GM12878 (cell line): ENCODE data around the gene ERC1. TPM values are rescaled to one million over a fixed set of nuclear protein-coding genes. Genes with fewer than 3 reads are reported as not detected.
"Not testable (repeated sequence)": the region's sequence is repeated elsewhere in the genome, so short reads cannot be mapped to it uniquely, and the experiment has no call there.

ENCODE experiments used
- ATAC-seq: fragments of 200-7000 bp; cut with Tn5 transposase; 3 replicates; pipeline ENCODE4 v1.9.1; 2020; ENCODE audit warnings: mild to moderate bottlenecking, moderate library complexity
- BruUV-seq: library from RNA; stranded (reverse); fragments of 400-500 nt; replicated peaks from 2 replicates; lab custom pipeline; 2021; lab: Mats Ljungman, UMichigan
- CTCF ChIA-PET: fragments of 300-600 bp; sonication (Branson Sonifier 250); formaldehyde crosslinking; extraction: SDS; loops from one replicate; lab custom pipeline; 2021; ENCODE audit warnings: inconsistent platforms; lab: Yijun Ruan, JAX
- POLR2A ChIA-PET: fragments of 350-600 bp; formaldehyde crosslinking; extraction: SDS; loops from one replicate; lab custom pipeline; 2021; ENCODE audit warnings: inconsistent platforms; lab: Charles Lee
- RAD21 ChIA-PET: fragments of 300-600 bp; sonication (Branson Sonifier 250); formaldehyde crosslinking; loops from one replicate; lab custom pipeline; 2023; ENCODE audit warnings: antibody characterized with exemption; ENCODE audit not compliant: unreplicated experiment; lab: Charles Lee
- SMC1A ChIA-PET: fragments of 300-600 bp; sonication (Branson Sonifier 250); formaldehyde crosslinking; loops from one replicate; lab custom pipeline; 2023; ENCODE audit not compliant: unreplicated experiment, uncharacterized antibody; lab: Charles Lee
- DNase-seq: peaks from one replicate; pipeline ENCODE4 v3.0.0-alpha.2; 2011; ENCODE audit warnings: low read depth, low spot score
- FAIRE-seq: peaks from 3 replicates; lab custom pipeline; 2011; peaks lifted over from hg19 to GRCh38; lab: Jason Lieb, UNC
- H2AFZ ChIP-seq: 2 replicates; pipeline ENCODE4 v1.6.0; 2011; ENCODE audit warnings: low read depth, low read length, control low read depth; ENCODE audit not compliant: control insufficient read depth
- H3K27ac ChIP-seq: 2 replicates; pipeline ENCODE4 v1.5.1; 2011; ENCODE audit warnings: control low read depth; ENCODE audit not compliant: control insufficient read depth, insufficient read depth
- H3K27me3 ChIP-seq, 2 experiments: replicated peaks in 1 of 2; 2 replicates each; pipeline versions ENCODE4 v1.6.0 to v1.6.1; 2011; ENCODE audit warnings: low read length in 1 of 2; ENCODE audit not compliant: control insufficient read depth in 2 of 2, insufficient read depth in 2 of 2
- H3K36me3 ChIP-seq, 2 experiments: 2 replicates each; pipeline ENCODE4 v1.5.1; 2011; ENCODE audit warnings: low read length in 1 of 2; ENCODE audit not compliant: control insufficient read depth in 2 of 2, insufficient read depth in 2 of 2
- H3K4me1 ChIP-seq: 2 replicates; pipeline ENCODE4 v1.6.1; 2011; ENCODE audit warnings: mild to moderate bottlenecking, low read length, moderate library complexity, mixed read lengths; ENCODE audit not compliant: control insufficient read depth, insufficient read depth
- H3K4me2 ChIP-seq: 2 replicates; pipeline ENCODE4 v1.6.0; 2011; ENCODE audit warnings: control low read depth; ENCODE audit not compliant: control insufficient read depth, insufficient read depth
- H3K4me3 ChIP-seq: fragments of 200-600 bp; sonication (generic); 2 replicates; pipeline ENCODE4 v1.5.1; 2016
- H3K79me2 ChIP-seq: 2 replicates; pipeline ENCODE4 v1.6.0; 2011; ENCODE audit warnings: low read length; ENCODE audit not compliant: control insufficient read depth, insufficient read depth
- H3K9ac ChIP-seq: 2 replicates; pipeline ENCODE4 v1.8.0; 2011; ENCODE audit warnings: low read length, control low read depth, mixed read lengths; ENCODE audit not compliant: control insufficient read depth, insufficient read depth
- H3K9me3 ChIP-seq: replicated peaks from 3 replicates; pipeline ENCODE4 v1.5.1; 2011; ENCODE audit warnings: mild to moderate bottlenecking, low read length; ENCODE audit not compliant: control insufficient read depth, insufficient read depth
- H4K20me1 ChIP-seq: 2 replicates; pipeline ENCODE4 v1.6.0; 2011; ENCODE audit not compliant: control insufficient read depth, insufficient read depth
- IKZF1 ChIP-seq: fragments of 450-650 bp; conservative IDR thresholded peaks from 2 replicates; pipeline ENCODE4 v1.6.1; 2017; ENCODE audit warnings: antibody characterized with exemption, mild to moderate bottlenecking
- MYB ChIP-seq: fragments of 150-350 bp; IDR thresholded peaks from 2 replicates; pipeline ENCODE4 v1.6.1; 2014; ENCODE audit warnings: mild to moderate bottlenecking, low read depth, low read length, borderline replicate concordance
- NFIC ChIP-seq: IDR thresholded peaks from 2 replicates; pipeline ENCODE4 v1.6.1; 2012; ENCODE audit warnings: low read depth, mild to moderate bottlenecking, inconsistent platforms, low read length, moderate library complexity
- SMAD1 ChIP-seq: fragments of 450-650 bp; IDR thresholded peaks from 2 replicates; pipeline ENCODE4 v1.6.1; 2018; ENCODE audit warnings: mild to moderate bottlenecking, low read depth; ENCODE audit not compliant: partially characterized antibody
- WGBS: methylation state at CpG from one replicate; pipeline ENCODE4 v1.1.6; 2016; ENCODE audit warnings: low lambda C conversion rate; ENCODE audit not compliant: insufficient replicate concordance, insufficient coverage; ENCODE audit errors: missing lambda C conversion rate; 5-methylcytosine and 5-hydroxymethylcytosine counted together
- in situ Hi-C: fragments of 300-500 bp; cut with MboI; formaldehyde crosslinking; loops from 9 replicates; pipeline ENCODE4 v1.14.3; 2018; ENCODE audit warnings: mixed read lengths
- intact Hi-C: fragments of 100-400 bp; cut with micrococcal nuclease; formaldehyde crosslinking; loops from one replicate; pipeline ENCODE4 v1.14.2; 2022; ENCODE audit not compliant: unreplicated experiment
- polyA plus RNA-seq, 11 experiments: library from polyadenylated mRNA; depleted of rRNA in 4 of 11; unstranded in 6 of 11; stranded (reverse) in 5 of 11; fragments of >200 nt; fragmentation: Nextera tagmentation in 4 of 11; fragmentation: Illumina TruSeq in 1 of 11; extraction: Ambion mirVana in 4 of 11; extraction: Trizol in 1 of 11; gene quantifications; 1 replicate in 1 of 11; 2 replicates in 10 of 11; pipeline versions ENCODE4 v1.2.1 to v1.2.3, GENCODE V29; 2011 to 2016; ENCODE audit warnings: inconsistent platforms in 2 of 11, missing spikeins in 2 of 11, low read depth in 1 of 11
- total RNA-seq, 4 experiments: library from RNA; depleted of rRNA in 3 of 4; stranded (reverse); fragments of >200 nt in 3 of 4; fragmentation: Illumina TruSeq in 1 of 4; extraction: Trizol in 1 of 4; gene quantifications; 2 replicates each; pipeline versions ENCODE4 v1.2.1 to v1.2.3, GENCODE V29; 2013 to 2021
- TF ChIP-seq, protein P1 (sequence below): fragments of 450-650 bp; conservative IDR thresholded peaks from 2 replicates; pipeline ENCODE4 v1.6.1; 2017; ENCODE audit warnings: mild to moderate bottlenecking, moderate library complexity
- TF ChIP-seq, protein P2 (sequence below): fragments of 450-650 bp; IDR thresholded peaks from 2 replicates; pipeline ENCODE4 v1.6.1; 2017; ENCODE audit warnings: mild to moderate bottlenecking

The ERC1 gene
- total and polyA plus RNA-seq, 10 of the 15 experiments (the other 5 are each of a cell fraction or from before 2014, with no cell fraction given): 0.75 to 8.0 (median 5.0) TPM

DNA sequence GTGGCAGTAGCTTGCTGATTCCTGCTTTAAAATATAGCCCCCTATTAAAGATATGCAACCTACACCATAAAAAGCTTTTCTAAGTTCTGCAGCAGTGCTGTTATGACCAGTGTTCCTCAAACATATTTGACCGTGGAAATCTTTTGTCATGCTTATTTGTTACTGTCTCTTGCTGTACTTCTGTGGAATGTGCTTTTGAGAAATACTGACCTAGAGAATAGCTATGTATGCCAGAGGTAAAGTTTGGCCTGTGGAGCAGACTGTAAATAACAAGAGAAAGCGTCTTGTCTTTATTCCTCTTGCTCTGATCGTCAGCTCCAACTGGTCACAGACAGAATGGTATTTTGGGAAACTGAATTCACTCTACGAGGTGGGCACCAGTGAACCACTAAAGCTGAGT lies 364.4 kb downstream of the ERC1 start (continued):
- TF ChIP-seq MYB: no peak

DNA sequence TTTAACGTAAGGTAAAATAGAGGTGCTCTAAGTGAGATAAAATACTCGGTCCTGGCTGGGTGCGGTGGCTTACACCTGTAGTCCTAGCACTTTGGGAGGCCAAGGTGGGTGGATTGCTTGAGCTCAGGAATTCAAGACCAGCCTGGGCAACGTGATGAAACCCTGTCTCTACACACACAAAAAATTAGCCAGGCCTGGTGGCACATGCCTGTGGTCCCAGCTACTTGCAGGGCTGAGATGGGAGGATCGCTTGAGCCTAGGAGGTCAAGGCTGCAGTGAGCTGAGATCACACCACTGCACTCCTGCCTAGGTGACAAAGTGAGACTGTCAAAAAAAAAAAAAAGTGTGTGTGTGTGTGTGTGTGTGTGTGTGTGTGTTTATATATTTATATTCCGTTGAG lies 364.8 kb downstream of the ERC1 start:
- ChIA-PET CTCF (interaction anchor here (0.5 to 1.5 kb wide), 4 partner anchors 13 to 1500 kb away, joined by 3 to 8 read pairs (median 4); no protein-coding TSS in a partner anchor), SMC1A (interaction anchor here (0.8 to 3.0 kb wide), 6 partner anchors 11 to 238 kb away, joined by 3 to 10 read pairs (median 3); no protein-coding TSS in a partner anchor)

DNA sequence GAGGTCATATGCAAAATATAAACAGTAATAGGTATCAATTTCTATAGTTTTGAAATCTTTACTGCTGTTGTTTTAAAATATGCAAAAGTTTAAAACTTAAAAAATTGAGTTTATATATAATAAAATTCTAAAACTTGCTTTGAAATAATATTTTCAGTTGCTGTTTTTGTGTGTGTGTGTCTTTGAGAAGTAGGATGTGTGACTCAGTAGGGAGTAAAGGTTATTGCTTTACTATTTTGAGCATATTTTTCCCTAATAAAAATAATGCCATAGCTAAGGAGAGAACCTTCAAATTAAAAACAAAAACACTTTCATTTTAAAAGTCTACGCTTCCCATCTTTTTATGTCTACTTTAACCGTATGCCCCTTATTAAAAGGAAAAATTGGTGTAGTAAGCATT lies 365.3 kb downstream of the ERC1 start:
- Histone ChIP-seq H3K4me3 (no peak overlapping the region), H3K9me3 (no peaks in the 10 kb centered on the region), H3K36me3 (no peaks in the 10 kb centered on the region), H2AFZ (no peak overlapping the region), H3K4me1 (no peaks in the 10 kb centered on the region), H3K79me2 (no peaks in the 10 kb centered on the region), H3K9ac (no peak overlapping the region), H3K27me3 (no peaks in the 10 kb centered on the region), H4K20me1 (no peaks in the 10 kb centered on the region), H3K27ac (no peak overlapping the region), H3K4me2 (no peak overlapping the region)
- ChIA-PET CTCF (interaction anchor here (0.7 to 1.5 kb wide), 4 partner anchors 10 to 238 kb away, joined by 3 to 8 read pairs (median 4); no protein-coding TSS in a partner anchor), POLR2A (no interaction called here), RAD21 (interaction anchor here (1.7 kb wide), 1 partner anchor 238 kb away, joined by 7 read pairs; no protein-coding TSS in a partner anchor), SMC1A (interaction anchor here (0.8 to 3.0 kb wide), 4 partner anchors 11 to 238 kb away, joined by 3 to 10 read pairs (median 4); no protein-coding TSS in a partner anchor)
- no peak for FAIRE-seq
- no TSS peak for BruUV-seq
- WGBS: 82% methylated on average over 2 of the region's 2 CpGs
- no peak for ATAC-seq
- no peak for TF ChIP-seq SMAD1
- TF ChIP-seq, protein P1, sequence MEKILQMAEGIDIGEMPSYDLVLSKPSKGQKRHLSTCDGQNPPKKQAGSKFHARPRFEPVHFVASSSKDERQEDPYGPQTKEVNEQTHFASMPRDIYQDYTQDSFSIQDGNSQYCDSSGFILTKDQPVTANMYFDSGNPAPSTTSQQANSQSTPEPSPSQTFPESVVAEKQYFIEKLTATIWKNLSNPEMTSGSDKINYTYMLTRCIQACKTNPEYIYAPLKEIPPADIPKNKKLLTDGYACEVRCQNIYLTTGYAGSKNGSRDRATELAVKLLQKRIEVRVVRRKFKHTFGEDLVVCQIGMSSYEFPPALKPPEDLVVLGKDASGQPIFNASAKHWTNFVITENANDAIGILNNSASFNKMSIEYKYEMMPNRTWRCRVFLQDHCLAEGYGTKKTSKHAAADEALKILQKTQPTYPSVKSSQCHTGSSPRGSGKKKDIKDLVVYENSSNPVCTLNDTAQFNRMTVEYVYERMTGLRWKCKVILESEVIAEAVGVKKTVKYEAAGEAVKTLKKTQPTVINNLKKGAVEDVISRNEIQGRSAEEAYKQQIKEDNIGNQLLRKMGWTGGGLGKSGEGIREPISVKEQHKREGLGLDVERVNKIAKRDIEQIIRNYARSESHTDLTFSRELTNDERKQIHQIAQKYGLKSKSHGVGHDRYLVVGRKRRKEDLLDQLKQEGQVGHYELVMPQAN: no peak
- TF ChIP-seq, protein P2, sequence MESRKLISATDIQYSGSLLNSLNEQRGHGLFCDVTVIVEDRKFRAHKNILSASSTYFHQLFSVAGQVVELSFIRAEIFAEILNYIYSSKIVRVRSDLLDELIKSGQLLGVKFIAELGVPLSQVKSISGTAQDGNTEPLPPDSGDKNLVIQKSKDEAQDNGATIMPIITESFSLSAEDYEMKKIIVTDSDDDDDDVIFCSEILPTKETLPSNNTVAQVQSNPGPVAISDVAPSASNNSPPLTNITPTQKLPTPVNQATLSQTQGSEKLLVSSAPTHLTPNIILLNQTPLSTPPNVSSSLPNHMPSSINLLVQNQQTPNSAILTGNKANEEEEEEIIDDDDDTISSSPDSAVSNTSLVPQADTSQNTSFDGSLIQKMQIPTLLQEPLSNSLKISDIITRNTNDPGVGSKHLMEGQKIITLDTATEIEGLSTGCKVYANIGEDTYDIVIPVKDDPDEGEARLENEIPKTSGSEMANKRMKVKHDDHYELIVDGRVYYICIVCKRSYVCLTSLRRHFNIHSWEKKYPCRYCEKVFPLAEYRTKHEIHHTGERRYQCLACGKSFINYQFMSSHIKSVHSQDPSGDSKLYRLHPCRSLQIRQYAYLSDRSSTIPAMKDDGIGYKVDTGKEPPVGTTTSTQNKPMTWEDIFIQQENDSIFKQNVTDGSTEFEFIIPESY: no peak
- TF ChIP-seq IKZF1: no peak
- no peak for TF ChIP-seq NFIC
- no peak for DNase-seq
- intact Hi-C loops: no loop called here
- in situ Hi-C loops: no loop called here

More for the DNA sequence above, 364.8 kb downstream of the ERC1 start:
- in situ Hi-C loops, H3K27ac ChIP-seq, H3K36me3 ChIP-seq, H3K27me3 ChIP-seq, H3K79me2 ChIP-seq, FAIRE-seq, H3K9ac ChIP-seq, intact Hi-C loops, DNase-seq, BruUV-seq, H3K9me3 ChIP-seq, H2AFZ ChIP-seq, H3K4me3 ChIP-seq, ATAC-seq, H3K4me2 ChIP-seq, H3K4me1 ChIP-seq, POLR2A ChIA-PET, H4K20me1 ChIP-seq: not testable (repeated sequence)
- 74% methylated on average over 5 of the region's 6 CpGs for WGBS
- RAD21 ChIA-PET: interaction anchor here (1.7 kb wide), 1 partner anchor 238 kb away, joined by 7 read pairs; no protein-coding TSS in a partner anchor
